T follicular helper cell (primary cell): ENCODE measurements around the gene TUBGCP6.
A peak's percentile ranks its signal among the peaks of the same experiment; 100 is the strongest.
"Not testable (repeated sequence)": the region's sequence is repeated elsewhere in the genome, so short reads cannot be mapped to it uniquely, and the experiment has no call there.

Experiments
- DNase-seq: peaks from one replicate; pipeline ENCODE4 v3.0.0-alpha.2; 2020; ENCODE audit warnings: low read depth

TUBGCP6 gene

DNA sequence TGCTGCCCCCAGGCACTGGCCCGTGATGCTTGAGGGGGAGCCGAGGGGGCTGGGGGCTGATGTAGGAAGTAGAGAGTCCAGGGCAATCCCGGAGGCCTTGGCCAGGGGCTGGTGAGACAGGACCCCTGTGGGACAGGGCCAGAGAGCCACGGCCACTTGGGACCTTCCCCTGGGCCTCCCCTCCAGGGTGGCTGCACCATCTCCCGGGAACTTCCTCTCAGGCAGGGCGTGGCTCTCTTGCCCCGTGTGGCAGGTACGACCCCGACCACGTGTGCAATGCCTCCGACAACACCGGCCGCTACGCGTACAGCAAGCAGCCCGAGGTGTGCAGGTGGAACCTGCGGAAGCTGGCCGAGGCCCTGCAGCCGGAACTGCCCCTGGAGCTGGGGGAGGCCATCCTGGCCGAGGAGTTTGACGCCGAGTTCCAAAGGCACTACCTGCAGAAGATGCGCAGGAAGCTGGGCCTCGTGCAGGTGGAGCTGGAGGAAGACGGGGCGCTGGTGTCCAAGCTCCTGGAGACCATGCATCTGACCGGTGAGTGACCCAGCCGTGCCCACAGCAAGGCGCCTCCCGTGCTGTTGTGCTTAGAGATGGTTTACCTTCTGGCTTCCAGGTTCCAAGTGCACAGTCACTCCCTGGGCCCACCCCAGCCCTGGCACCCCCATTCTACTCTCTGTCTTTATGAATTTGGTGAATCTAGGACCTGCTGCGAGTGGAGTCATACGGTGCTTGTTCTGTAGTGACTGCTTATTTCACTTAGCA, 34.3 kb downstream of the TUBGCP6 start:
- DNase-seq: no peak

DNA sequence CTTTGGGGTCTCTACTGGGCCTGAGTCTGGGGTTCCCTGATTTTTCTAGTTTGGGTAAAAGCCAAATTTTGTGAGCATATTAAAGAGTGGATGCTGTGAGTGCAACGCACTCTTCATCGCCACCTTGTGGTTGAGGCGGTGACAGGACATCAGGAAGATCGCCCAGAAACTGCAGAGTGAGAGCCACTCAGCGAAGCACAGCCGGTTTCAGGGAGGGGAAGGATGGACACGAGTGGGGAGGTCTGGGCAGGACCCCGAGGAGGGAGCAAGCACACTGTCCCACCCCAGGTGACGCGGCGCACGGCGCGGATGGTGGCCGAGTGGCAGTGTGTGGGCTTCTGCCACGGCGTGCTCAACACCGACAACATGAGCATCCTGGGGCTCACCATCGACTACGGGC, 34.9 kb downstream of the TUBGCP6 start:
- peak; percentile 64 for DNase-seq

DNA sequence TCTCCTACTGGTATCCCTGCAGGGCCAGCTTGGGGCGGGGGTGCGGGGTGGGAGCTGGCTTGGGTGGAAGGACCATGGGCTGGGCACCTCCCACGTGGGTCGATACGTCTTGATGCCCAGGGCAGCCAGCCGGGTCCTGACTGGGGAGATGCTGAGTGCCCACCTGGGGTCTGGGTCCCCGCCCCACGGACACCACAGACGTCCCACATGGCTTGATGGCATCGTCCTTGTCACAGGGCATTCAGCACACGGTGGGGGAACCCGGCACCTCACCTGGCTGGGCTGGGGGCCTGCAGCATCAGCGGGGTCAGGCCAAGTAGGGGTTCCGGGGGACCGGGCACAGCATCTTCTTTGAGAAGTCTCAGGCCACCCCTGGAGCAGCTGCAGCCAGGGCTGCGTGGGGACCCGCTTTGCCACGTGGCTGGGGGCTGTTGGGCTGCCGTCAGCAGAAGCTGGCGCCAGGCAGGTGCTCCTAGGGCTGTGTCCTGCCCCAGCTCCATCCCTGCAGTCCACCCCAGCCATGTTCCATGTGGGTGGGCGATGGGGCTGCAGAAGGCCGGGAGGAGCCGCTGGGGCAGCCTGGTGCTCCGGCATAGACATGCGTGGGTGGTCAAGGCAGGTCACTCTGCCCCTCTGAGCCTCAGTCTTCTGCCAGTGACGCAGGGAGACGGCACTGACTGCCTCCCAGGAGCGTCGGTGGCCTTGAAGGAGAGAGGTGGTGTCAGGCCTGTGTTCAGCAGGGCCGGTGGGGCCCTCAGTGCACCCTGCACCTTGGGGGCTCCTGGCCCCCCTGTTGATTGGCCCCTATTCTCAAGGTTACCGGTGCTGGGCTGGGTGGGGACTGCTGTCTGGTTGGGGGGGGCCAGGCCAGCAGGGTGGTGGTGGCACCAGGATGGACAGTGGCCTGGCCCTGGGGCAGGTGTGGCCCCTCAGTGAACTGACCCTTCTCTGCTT, 35.6 kb downstream of the TUBGCP6 start:
- DNase-seq: no peak

DNA sequence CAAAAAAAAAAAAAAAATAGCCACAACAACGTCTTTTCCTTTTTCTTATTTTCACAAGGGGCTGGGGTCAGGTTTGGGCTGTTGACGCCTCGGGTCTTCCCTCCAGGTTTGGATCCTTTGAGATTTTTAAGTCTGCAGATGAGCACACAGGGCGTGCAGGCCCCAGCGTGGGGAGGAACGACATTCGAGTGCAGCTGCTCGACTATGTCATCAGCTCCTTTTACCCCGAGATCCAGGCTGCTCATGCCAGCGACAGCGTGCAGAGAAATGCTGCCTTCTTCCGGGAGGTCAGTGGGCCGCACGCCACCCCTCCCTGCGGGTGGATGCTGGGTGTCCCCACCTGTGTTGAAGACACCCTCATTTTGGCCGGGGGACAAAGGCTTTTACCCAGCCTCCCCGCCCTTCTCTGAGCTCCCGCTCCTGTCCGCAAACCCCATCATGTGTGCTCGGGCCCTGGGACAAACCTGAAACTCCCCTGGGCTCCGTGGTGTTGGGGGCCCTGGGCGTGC, 36.3 kb downstream of the TUBGCP6 start:
- DNase-seq: no peak

DNA sequence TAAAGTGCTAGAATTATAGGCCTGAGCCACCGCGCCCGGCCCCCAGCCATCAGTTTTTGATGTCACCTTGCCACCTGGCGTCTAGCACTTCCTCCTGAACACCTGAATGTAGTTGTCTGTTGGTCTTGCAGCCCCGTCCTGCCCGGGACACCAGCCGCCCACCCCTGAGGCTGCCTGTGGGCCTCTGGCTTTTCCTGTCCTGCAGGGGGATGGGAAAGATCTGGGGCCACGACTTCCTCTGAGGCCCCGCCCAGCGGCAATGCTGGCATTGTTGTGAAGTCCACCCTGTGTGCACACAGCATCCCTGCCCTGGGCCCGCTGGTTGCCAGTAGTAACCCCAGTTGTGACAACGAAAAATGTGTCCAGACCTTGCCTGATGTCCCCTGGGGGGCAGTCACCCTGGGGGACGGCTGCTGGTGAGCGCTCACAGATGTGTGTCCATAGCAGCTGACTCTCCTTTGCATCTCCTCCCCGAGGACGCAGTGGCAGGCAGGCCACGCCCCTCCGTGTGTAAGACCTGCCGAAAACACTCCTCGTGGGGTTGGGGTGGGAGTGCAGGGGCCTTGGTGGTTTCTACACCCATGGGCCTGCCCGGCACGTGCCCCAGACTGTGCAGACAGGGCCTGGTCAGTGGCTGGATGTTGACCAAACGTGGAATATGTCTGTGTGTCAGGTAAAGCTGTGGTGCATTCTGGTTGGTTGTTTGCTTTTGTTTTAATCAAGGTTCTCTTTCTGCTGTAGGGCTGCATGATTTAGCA, 37.3 kb downstream of the TUBGCP6 start:
- no peak for DNase-seq

DNA sequence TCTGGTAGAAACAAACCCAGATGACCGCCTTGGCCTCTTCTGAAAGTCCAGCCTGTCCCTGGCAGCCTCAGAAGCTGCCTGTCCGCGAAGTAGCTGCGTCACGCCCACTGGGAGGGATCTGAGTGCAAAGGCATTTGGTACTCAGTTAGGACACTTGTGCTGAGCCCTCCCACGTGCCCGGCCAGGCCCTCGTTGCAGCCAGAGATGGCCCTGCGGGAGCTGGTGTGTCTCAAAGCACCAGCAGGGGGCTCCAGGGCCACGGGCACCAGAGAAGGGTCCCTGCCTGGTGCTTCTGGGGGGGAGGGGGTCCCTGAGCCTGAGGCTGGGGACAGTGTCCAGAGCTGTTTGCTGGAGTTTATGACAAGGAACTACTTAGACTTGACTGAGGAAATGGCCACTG, 38.2 kb downstream of the TUBGCP6 start:
- DNase-seq: no peak

DNA sequence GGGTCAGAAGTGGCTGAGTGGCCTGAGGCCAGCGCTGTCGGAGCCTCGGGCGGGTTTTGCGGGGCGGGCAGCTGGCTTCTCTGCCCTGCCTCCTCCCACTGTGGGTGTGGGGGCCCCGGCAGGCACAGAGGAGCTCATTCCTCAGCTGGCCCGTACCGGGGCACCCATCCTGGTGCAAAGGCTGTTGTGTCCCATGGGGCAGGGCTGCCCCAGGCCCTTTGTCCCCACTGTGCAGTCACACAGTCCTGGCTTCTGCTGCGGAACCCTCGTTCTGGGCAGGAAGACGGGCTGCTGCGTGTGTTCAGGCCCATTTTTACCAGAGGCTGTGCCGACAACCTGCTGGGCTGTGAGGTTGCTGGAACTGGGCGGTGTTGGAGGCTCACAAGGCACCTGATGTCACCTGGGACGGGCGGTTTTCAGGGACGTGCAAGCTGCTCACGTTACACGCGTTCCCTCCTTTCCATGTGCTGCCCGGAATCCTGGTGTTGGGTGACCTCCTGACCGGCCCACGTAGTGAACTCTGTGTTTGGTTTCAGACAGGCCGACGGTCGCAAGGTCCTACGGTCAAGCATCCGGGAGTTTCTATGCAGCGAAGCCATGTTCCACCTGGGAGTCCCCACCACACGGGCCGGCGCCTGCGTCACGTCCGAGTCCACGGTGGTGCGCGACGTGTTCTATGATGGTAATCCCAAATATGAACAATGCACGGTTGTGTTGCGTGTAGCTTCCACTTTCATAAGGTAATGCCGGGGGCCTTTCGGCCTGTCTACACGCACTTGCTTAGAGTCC, 38.8 kb downstream of the TUBGCP6 start:
- DNase-seq: no peak

DNA sequence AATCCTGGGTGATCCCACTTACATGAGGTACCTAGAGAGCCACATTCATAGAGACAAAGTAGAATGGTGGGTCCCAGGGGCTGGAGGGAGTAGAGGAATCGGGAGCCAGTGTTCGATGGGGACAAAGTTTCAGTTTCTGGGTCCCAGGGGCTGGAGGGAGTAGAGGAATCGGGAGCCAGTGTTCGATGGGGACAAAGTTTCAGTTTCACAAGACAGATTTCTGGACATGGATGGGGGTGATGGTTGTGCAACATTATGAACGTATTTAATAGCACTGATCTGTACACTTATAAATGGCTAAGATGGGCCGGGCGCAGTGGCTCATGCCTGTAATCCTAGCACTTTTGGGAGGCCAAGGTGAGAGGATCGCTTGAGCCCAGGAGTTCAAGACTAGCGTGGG, 39.8 kb downstream of the TUBGCP6 start:
- DNase-seq: not testable (repeated sequence)

DNA sequence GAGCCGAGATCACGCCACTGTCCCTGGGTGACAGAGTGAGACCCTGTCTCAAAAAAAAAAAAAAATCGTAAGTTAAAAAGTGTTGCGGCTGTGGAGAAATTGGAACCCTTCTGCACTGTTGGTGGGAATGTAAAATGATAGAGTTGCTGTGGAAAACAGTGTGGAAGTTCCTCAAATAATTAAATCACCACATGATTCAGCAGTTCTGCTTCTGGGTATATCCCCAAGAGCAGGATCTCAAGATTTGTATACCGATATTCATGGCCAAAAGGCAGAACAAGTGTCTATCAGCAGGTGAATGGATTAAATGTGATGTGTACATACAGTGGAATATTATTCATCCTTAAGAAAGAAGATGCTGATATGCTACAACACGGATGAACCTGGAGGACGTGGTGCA, 40.3 kb downstream of the TUBGCP6 start:
- no peak for DNase-seq

DNA sequence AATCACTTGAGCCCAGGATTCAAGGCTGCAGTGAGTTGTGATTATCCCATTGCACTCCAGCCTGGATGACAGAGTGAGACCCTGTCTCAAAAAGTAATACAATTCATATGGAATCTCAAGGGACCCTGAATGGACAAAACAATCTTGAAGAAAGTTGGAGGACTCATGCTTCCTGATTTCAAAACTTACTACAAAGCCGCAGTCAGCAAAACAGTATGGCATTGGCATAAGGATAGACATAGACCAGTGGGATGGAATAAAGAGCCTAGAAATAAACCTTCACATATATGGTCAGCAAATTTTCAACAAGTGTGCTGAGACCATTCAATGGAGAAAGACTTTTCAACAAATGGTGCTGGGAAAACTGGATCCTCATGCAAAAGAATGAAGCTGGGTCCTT, 41.5 kb downstream of the TUBGCP6 start:
- DNase-seq: no peak

DNA sequence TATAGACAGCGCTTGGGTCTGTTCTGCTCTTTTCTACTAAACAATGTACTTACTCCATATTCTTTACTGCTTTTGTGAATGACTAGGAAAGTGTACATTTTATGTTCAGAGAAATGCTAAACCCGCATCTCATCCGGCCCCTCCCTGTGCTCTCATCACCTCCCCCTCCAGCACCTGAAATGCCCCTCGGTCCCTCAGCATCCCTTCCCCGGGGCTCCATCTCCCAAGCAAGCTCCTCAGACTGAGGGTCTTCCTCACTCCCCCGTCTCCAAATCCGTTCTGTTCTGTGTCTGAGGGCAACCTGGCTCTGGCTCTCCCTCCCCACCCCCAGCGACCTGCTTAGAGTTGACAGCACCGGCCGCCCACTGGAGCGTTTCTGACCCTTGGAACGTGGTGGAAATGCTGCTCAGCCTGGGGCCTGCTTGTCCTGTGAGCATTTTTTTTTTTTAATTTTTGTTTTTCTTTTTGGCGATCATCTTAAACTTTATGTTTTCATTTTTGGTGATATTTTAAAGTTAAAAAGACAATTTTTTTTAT, 42.6 kb downstream of the TUBGCP6 start:
- no peak for DNase-seq

DNA sequence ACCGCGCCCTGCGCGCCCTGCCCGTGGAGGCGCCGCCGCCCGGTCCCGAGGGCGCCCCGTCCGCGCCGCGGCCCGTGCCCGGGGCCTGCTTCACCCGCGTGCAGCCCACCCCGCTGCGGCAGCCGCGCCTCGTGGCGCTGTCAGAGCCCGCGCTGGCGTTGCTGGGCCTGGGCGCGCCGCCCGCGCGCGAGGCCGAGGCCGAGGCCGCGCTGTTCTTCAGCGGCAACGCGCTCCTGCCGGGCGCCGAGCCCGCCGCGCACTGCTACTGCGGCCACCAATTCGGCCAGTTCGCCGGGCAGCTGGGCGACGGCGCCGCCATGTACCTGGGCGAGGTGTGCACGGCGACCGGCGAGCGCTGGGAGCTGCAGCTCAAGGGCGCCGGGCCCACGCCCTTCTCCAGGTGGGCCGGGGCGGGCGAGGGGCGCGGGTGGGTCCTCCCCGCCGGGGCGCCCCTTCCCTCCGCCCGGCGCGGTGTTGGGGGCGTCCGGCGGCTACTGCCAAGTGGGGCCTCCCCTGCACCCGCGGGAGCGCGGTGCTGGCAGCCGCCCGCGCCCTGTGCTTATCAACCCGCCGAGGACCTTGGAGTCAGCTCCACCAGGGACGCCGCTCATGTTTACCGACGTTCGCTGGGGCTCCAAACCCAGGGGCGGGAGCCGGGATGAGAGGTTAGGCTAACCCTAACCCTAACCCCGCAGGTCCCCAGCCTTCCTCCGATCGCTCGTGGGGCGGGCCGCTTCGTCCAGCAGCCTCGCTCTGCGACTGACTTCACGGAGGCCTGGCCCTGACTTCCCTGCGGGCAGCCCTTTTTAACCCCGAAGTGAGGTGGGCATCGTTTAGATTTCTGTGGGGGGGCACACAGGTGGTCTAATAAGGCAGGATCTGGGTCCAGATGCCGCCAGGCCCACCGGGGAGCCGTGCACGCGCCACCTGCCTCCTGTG, 43.4 kb downstream of the TUBGCP6 start:
- no peak for DNase-seq

DNA sequence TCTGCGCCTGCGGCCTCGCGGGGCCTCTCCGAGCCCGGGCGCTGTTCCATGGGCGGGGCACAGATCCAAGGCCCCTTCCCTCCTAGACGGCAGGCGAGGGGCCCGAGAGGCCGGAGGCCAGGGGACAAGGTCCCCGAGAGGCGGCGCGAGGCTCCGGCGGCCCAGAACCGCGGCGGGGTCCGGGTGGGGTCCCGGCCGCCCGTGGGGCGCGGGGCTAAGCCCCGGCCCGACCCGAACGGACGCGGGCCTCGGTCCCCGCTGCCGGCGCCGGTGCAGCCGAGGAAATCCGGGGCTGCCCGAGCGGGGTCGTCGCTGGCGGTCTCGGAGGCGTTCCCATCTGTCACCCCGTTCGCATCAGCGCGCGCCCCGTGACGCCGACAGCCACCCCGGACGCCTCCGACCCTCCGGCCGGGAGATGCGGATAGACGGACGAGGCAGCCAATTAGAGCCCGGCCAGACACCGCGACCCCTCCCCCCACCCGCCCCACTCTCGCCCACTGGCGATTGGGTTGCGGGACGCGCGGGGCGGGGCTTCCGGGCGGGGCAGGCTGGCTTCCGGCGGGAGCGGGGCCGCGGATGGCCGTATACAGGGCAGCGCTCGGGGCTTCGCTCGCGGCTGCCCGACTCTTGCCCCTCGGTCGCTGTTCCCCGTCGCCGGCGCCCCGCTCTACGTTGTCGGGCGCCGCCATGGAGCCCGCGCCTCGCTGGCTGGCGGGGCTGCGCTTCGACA, 44.2 kb downstream of the TUBGCP6 start, which contains the start of gene SELENOO:
Gene SELENOO, plus strand, starts transcription at position 551 of the 730 bp plus-strand sequence. Its CDS starts 26 bp downstream, at position 577.
- peak; percentile 76 for DNase-seq

DNA sequence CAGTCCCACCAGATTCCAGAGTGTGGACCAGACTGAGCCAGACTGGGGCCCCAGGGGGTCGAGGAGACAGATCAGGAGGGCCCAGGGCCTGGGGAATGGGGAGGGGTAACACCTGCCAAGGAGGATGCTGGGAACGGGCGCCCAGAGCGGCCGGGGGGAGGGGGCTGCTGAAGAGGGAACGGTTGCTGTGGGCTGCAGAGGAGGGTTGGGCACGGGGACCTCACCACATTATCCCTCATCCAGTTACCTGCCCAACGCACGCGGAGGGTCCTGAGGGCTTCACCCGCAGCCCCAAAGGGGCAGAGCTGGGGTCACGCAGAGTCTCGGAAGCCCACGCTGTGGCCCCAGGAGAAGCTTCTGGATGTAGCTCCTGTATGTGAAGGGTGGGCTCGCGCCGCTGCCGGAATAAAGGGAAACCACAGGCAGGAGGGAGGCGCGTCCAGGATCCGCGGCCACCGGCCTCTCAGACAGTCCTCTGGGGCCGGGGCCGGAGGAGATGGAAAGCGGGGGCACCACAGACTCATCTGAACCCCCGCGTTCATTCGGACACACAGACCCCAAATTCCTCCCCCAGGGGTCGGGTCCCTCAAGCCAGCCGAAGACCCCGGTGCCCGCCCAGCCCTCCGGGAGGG, 44.9 kb downstream of the TUBGCP6 start:
- no peak for DNase-seq

DNA sequence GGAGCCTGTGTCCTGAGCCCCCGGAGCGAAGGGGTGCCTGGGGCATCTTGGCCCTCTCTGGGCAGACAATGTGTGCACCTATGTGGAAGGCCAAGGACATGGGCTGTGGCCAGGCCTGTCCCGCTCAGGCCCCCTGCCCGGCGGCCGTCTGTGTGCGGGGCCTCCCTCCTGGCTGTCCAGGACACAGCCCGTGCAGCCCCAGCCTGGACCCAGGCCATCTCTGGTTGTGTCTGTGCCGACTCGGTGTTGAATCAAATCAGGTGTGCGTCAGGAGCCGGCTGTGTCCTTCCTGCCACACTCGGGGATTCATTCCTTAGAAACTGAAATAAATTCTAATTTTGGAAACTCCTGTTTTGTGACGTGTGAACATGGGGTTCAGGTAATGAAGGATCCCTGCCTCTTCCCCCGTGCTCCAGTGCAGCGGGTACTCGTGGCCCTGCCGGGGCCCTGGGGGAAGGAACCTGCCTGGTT, 45.5 kb downstream of the TUBGCP6 start:
- no peak for DNase-seq

DNA sequence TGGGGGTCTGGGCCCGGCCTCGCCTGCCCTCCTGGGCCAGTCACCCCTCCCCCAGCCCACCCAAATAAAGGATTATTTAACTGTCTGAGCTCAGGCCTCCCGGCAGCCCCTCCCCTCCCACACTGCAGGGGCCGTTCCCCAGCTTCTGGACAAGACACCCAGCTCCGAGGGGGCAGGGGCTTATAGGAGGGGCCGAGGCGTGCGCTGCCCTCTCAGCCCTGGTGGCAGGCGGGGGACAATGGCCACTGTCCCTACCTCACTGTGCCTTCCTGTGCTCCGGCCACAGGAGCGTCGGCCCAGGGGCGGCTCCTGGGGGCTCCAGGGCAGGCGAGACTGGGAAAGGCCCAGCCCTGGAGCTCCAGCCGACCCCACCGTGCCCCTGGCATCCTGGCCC, 46.2 kb downstream of the TUBGCP6 start:
- DNase-seq: no peak

DNA sequence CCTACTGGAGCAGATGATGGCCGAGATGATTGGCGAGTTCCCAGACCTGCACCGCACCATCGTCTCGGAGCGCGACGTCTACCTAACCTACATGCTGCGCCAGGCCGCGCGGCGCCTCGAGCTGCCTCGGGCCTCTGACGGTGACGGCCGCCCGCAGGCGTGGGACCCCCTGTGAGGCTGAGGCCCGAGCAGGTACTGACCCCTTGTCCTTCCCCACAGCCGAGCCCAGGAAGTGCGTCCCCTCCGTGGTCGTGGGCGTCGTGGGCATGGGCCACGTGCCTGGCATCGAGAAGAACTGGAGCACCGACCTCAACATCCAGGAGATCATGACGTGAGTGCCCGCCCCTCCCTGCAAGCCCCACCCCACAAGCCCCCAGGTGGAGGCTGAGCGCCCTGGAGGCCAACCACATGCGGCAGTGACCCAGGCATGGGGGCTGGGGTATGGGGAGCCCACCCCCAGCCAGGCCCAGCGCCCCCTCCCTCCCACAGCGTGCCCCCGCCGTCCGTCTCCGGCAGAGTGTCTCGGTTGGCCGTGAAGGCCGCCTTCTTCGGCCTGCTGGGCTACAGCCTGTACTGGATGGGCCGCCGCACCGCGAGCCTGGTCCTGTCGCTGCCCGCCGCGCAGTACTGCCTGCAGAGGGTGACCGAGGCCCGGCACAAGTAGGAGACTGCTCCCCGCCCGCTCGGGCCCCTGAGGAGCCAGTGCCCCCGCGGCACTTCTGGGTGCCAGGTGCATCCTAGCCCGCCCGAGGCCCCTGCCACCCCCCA, 46.8 kb downstream of the TUBGCP6 start:
- no peak for DNase-seq
